Glutamatergic neuron (in vitro differentiated cells): Measurements from ENCODE around the gene DIP2A. TPM values are rescaled to one million over a fixed set of nuclear protein-coding genes. Genes with fewer than 3 reads are reported as not detected.
"Not testable (repeated sequence)": the region's sequence is repeated elsewhere in the genome, so short reads cannot be mapped to it uniquely, and the experiment has no call there.

Source experiments
- DNase-seq: peaks from one replicate; pipeline ENCODE4 v3.0.0; 2022
- H3K27ac Mint-ChIP-seq: one replicate; pipeline ENCODE4 v1.8.0; 2020; ENCODE audit warnings: mild to moderate bottlenecking, mixed read lengths, inconsistent platforms; ENCODE audit not compliant: unreplicated experiment
- H3K27me3 Mint-ChIP-seq: one replicate; pipeline ENCODE4 v1.8.0; 2020; ENCODE audit warnings: mild to moderate bottlenecking, moderate library complexity, mixed read lengths, inconsistent platforms; ENCODE audit not compliant: unreplicated experiment
- H3K36me3 Mint-ChIP-seq: one replicate; pipeline ENCODE4 v1.8.0; 2020; ENCODE audit warnings: mild to moderate bottlenecking, mixed read lengths, inconsistent platforms; ENCODE audit not compliant: unreplicated experiment
- H3K4me1 Mint-ChIP-seq: one replicate; pipeline ENCODE4 v1.8.0; 2020; ENCODE audit warnings: mild to moderate bottlenecking, low read depth, mixed read lengths, inconsistent platforms; ENCODE audit not compliant: unreplicated experiment
- H3K4me3 Mint-ChIP-seq: one replicate; pipeline ENCODE4 v1.8.0; 2020; ENCODE audit warnings: mild to moderate bottlenecking, mixed read lengths, inconsistent platforms; ENCODE audit not compliant: unreplicated experiment
- H3K9me3 Mint-ChIP-seq: one replicate; pipeline ENCODE4 v1.8.0; 2020; ENCODE audit warnings: mild to moderate bottlenecking, moderate library complexity, mixed read lengths, inconsistent platforms; ENCODE audit not compliant: unreplicated experiment
- CTCF ChIP-seq: fragments of 200-600 bp; sonication (generic); IDR thresholded peaks from one replicate; pipeline ENCODE4 v1.5.0; 2021; ENCODE audit not compliant: partially characterized antibody, unreplicated experiment
- total RNA-seq: library from RNA; stranded (reverse); fragmentation: NEBNext Ultra II Directional; extraction: Animal tissue kit (Norgen Biotek cat#: 25700); gene quantifications from one replicate; pipeline ENCODE4 v1.2.1, GENCODE V29; 2021; ENCODE audit not compliant: unreplicated experiment

Gene DIP2A
- total RNA-seq, 1 donor from 2014 or later, result 55.4 TPM

- no peak for TF ChIP-seq CTCF
- peaks cover 7% of the 10 kb centered on the region for H3K36me3 Mint-ChIP-seq
- no peak overlapping the region for H3K27ac Mint-ChIP-seq
- H3K27me3 Mint-ChIP-seq, result peaks cover 3% of the 10 kb centered on the region
- H3K4me3 Mint-ChIP-seq, result no peak overlapping the region
- H3K9me3 Mint-ChIP-seq, result peaks cover 7% of the 10 kb centered on the region
- no peak for DNase-seq
- peaks cover 2% of the 10 kb centered on the region for H3K4me1 Mint-ChIP-seq
These were observed 28.7 kb upstream of the DIP2A start for GRCh38 chr21:46429754-46430681.

DNA sequence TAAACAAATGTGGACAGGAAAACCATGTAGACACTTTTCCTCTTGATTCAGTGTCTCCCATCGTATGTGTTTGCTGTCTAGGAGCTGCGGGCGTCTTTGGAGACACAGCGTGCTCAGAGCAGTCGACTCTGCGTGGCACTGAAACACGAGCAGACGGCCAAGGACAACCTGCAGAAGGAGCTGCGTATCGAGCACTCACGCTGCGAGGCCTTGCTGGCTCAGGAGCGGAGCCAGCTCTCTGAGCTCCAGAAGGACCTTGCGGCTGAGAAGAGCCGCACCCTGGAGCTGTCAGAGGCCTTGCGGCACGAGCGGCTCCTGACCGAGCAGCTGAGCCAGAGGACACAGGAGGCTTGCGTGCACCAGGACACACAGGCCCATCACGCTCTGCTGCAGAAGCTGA lies 27.2 kb upstream of the DIP2A start:
- Mint-ChIP-seq H3K4me1 (no peaks in the 10 kb centered on the region), H3K4me3 (no peak overlapping the region), H3K27ac (no peak overlapping the region), H3K27me3 (peaks cover 3% of the 10 kb centered on the region), H3K9me3 (peaks cover 7% of the 10 kb centered on the region), H3K36me3 (peaks cover 7% of the 10 kb centered on the region)
- no peak for DNase-seq
- no peak for TF ChIP-seq CTCF

DNA sequence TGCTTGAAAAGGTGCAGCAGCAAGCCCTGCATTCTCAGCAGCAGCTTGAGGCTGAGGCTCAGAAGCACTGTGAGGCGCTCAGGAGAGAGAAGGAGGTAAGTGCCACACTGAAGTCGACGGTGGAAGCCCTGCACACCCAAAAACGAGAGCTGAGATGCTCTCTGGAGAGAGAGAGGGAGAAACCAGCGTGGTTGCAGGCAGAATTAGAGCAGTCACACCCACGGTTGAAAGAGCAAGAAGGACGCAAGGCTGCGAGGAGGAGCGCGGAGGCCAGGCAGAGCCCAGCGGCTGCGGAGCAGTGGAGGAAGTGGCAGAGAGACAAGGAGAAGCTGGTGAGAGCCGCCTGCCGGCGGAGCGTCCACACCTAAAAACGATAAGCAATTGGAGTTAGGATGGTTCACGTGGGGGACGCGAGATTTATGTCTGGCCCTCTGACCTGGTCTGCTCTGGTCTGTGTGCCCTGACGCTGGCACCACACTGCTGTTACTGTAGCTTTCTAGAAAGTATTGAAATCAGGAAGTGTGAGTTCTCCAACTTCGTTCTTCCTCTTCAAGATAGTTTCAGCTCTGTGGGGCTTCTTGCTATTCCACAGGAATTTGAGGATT lies 26.7 kb upstream of the DIP2A start:
- peaks cover 7% of the 10 kb centered on the region for H3K36me3 Mint-ChIP-seq
- H3K27ac Mint-ChIP-seq, result no peak overlapping the region
- H3K9me3 Mint-ChIP-seq, result peaks cover 7% of the 10 kb centered on the region
- peaks cover 3% of the 10 kb centered on the region for H3K27me3 Mint-ChIP-seq
- no peak overlapping the region for H3K4me3 Mint-ChIP-seq
- TF ChIP-seq CTCF, result no peak
- no peak for DNase-seq
- no peaks in the 10 kb centered on the region for H3K4me1 Mint-ChIP-seq

DNA sequence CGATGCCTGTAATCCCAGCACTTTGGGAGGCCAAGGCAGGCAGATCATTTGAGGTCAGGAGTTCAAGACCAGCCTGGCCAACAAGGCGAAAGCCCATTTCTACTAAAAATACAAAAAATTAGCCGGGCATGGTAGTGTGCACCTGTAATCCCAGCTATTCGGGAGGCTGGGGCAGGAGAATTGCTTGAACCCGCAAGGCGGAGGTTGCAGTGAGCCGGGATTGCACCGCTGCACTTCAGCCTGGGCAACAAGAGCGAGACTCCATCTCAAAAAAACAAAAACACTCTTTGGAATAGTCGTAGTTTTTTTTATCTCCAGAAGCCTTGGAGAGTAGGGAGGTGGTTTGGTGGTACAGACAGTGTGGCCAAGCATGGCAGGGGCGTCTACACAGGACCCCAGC lies 25.6 kb upstream of the DIP2A start:
- H3K4me3 Mint-ChIP-seq, H3K27me3 Mint-ChIP-seq, H3K27ac Mint-ChIP-seq, H3K36me3 Mint-ChIP-seq, H3K9me3 Mint-ChIP-seq, H3K4me1 Mint-ChIP-seq, DNase-seq: not testable (repeated sequence)

DNA sequence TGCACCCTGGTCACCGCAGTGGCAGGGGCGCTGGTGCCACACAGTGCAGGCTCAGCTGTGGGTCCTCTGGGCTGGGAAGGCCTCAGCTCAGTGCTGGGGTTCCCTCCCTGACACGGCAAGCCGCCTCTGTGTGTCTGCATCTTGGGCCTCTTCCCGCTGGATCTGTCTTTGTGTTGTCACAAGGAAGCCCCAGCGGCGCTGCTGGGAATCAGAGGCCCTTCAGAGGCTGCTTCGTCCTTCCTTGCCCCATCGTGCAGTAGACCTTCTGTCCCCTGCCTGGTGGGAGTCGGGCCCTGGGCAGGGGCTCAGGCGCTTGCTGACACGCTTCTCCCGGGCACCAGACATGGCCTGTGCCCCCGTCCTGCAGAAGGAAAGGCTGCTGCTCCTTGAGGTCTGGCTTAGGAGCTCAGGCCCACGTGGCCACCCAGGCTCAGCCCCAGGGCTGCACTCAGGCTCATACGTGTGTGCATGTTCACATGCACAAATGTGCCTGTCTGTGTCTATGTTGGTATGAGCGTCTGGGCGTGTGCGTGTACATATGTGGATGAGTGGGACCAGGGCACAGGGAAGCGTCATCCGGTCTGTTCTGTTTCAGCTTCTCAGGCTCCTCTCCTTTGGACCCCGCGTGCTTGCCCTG lies 24.3 kb upstream of the DIP2A start:
- H3K27ac Mint-ChIP-seq, result no peak overlapping the region
- peaks cover 7% of the 10 kb centered on the region for H3K36me3 Mint-ChIP-seq
- TF ChIP-seq CTCF, result no peak
- H3K4me1 Mint-ChIP-seq, result no peaks in the 10 kb centered on the region
- peaks cover 3% of the 10 kb centered on the region for H3K27me3 Mint-ChIP-seq
- DNase-seq, result no peak
- no peak overlapping the region for H3K4me3 Mint-ChIP-seq
- H3K9me3 Mint-ChIP-seq, result peaks cover 2% of the 10 kb centered on the region
